K562 (cell line): Measurements from ENCODE around the gene CACNA2D4. TPM values are rescaled to one million over a fixed set of nuclear protein-coding genes. Genes with fewer than 3 reads are reported as not detected.

Source experiments
- ATAC-seq: fragments of 200-7000 bp; cut with Tn5 transposase; 3 replicates; pipeline ENCODE4 v1.9.1; 2020; ENCODE audit warnings: moderate library complexity
- BruUV-seq: library from RNA; stranded (reverse); fragments of 400-500 nt; replicated peaks from 2 replicates; lab custom pipeline; 2021; lab: Mats Ljungman, UMichigan
- CTCF ChIA-PET: fragments of 300-600 bp; formaldehyde crosslinking; extraction: SDS; loops from one replicate; lab custom pipeline; 2021; ENCODE audit warnings: low intra/inter-chr PET ratio; lab: Yijun Ruan, JAX
- POLR2A ChIA-PET: fragments of 300-600, 350-650 bp; sonication (Branson Sonifier 250); formaldehyde crosslinking; extraction: SDS; loops from one replicate; lab custom pipeline; 2021; ENCODE audit warnings: antibody characterized with exemption, inconsistent platforms; lab: Yijun Ruan, JAX
- DNase-seq, 4 experiments: peaks; one replicate each; pipeline versions ENCODE4 v3.0.0 to v3.0.0-alpha.2; 2011 to 2018; ENCODE audit warnings: low spot score in 3 of 4, mixed read lengths in 3 of 4; ENCODE audit errors: extremely low read depth in 1 of 4
- FAIRE-seq: peaks from 2 replicates; lab custom pipeline; 2011; peaks lifted over from hg19 to GRCh38; lab: Jason Lieb, UNC
- H2AFZ ChIP-seq: 2 replicates; pipeline ENCODE4 v1.6.0; 2011; ENCODE audit warnings: low read depth, low read length, control low read depth, inconsistent platforms
- H3K27ac ChIP-seq: fragments of 200-600 bp; 3 replicates; pipeline ENCODE4 v1.8.0; 2011; ENCODE audit warnings: low read depth, mild to moderate bottlenecking, control low read depth, inconsistent platforms, low read length, moderate library complexity, mixed read lengths; ENCODE audit errors: extremely low read depth
- H3K27me3 ChIP-seq, 2 experiments: fragments of 300-600 bp in 1 of 2; 2 replicates in 1 of 2; 3 replicates in 1 of 2; pipeline versions ENCODE4 v1.6.0 to v1.8.0; 2011; ENCODE audit warnings: inconsistent platforms in 2 of 2, low read length in 2 of 2, mild to moderate bottlenecking in 1 of 2, mixed read lengths in 1 of 2, moderate library complexity in 1 of 2; ENCODE audit not compliant: control insufficient read depth in 2 of 2, insufficient read depth in 2 of 2
- H3K36me3 ChIP-seq: fragments of 300-600 bp; 3 replicates; pipeline ENCODE4 v1.8.0; 2011; ENCODE audit warnings: mild to moderate bottlenecking, low read length, inconsistent platforms; ENCODE audit not compliant: control insufficient read depth, insufficient read depth
- H3K4me1 ChIP-seq, 2 experiments: fragments of 200-600 bp in 1 of 2; replicated peaks in 1 of 2; 2 replicates in 1 of 2; 3 replicates in 1 of 2; pipeline versions ENCODE4 v1.5.1 to v1.8.0; 2011; ENCODE audit warnings: inconsistent platforms in 2 of 2, low read length in 2 of 2, mild to moderate bottlenecking in 1 of 2, mixed read lengths in 1 of 2, moderate library complexity in 1 of 2; ENCODE audit not compliant: control insufficient read depth in 2 of 2, insufficient read depth in 2 of 2
- H3K4me2 ChIP-seq: 2 replicates; pipeline ENCODE4 v1.6.1; 2011; ENCODE audit warnings: low read length, control low read depth, inconsistent platforms, mixed read lengths; ENCODE audit not compliant: insufficient read depth
- H3K4me3 ChIP-seq: fragments of 200-600 bp; sonication (generic), shearing (Covaris generic); 2 replicates; pipeline ENCODE4 v1.5.1; 2016; ENCODE audit warnings: control low read depth, inconsistent platforms
- H3K79me2 ChIP-seq: fragments of 200-600 bp; 3 replicates; pipeline ENCODE4 v1.8.0; 2011; ENCODE audit warnings: low read length, inconsistent platforms; ENCODE audit not compliant: control insufficient read depth, insufficient read depth
- H3K9ac ChIP-seq, 2 experiments: 2 replicates each; pipeline versions ENCODE4 v1.6.0 to v1.6.1; 2011; ENCODE audit warnings: low read depth in 2 of 2, low read length in 2 of 2, control low read depth in 1 of 2, inconsistent platforms in 1 of 2, mild to moderate bottlenecking in 1 of 2, mixed read lengths in 1 of 2; ENCODE audit not compliant: insufficient read depth in 1 of 2
- H3K9me1 ChIP-seq: one replicate; pipeline ENCODE4 v1.6.0; 2011; ENCODE audit warnings: inconsistent platforms, mild to moderate bottlenecking, low read length, moderate library complexity; ENCODE audit not compliant: control insufficient read depth, insufficient read depth
- H3K9me3 ChIP-seq: replicated peaks from 2 replicates; pipeline ENCODE4 v1.5.1; 2011; ENCODE audit warnings: low read depth, low read length, inconsistent platforms; ENCODE audit not compliant: control insufficient read depth, insufficient read depth
- H4K20me1 ChIP-seq: replicated peaks from 2 replicates; pipeline ENCODE4 v1.6.1; 2011; ENCODE audit warnings: low read length, inconsistent platforms, mixed read lengths; ENCODE audit not compliant: control insufficient read depth, insufficient read depth
- CREBBP ChIP-seq: IDR thresholded peaks from one replicate; pipeline ENCODE4 v1.6.1; 2012; ENCODE audit warnings: low read depth, mild to moderate bottlenecking, control low read depth, inconsistent platforms, low read length
- DIDO1 ChIP-seq: fragments of 450-650 bp; IDR thresholded peaks from 2 replicates; pipeline ENCODE4 v1.6.1; 2016; ENCODE audit warnings: low read depth, missing biosample characterization, missing genetic modification characterization
- KLF1 ChIP-seq: fragments of 450-650 bp; IDR thresholded peaks from 2 replicates; pipeline ENCODE4 v1.6.1; 2016; ENCODE audit warnings: missing genetic modification characterization, missing compliant biosample characterization
- MNT ChIP-seq, 2 experiments: fragments of 450-650 bp; conservative IDR thresholded peaks; 2 replicates each; pipeline ENCODE4 v1.6.1; 2017; ENCODE audit warnings: mild to moderate bottlenecking in 2 of 2, moderate library complexity in 2 of 2
- POU5F1 ChIP-seq: fragments of 150-350 bp; IDR thresholded peaks from 2 replicates; pipeline ENCODE4 v1.6.1; 2014; ENCODE audit warnings: borderline replicate concordance, low read length, low read depth, mild to moderate bottlenecking; ENCODE audit not compliant: partially characterized antibody
- RBM25 ChIP-seq: fragments of 200-400 bp; formaldehyde crosslinking; IDR thresholded peaks from 2 replicates; pipeline ENCODE4 v1.6.1; 2018; ENCODE audit warnings: low read length, low read depth, moderate library complexity; ENCODE audit not compliant: severe bottlenecking
- TAL1 ChIP-seq: fragments of 450-650 bp; IDR thresholded peaks from 2 replicates; pipeline ENCODE4 v1.6.1; 2016; ENCODE audit warnings: mild to moderate bottlenecking
- ZHX1 ChIP-seq: fragments of 150-350 bp; conservative IDR thresholded peaks from 2 replicates; pipeline ENCODE4 v1.6.1; 2014; ENCODE audit warnings: low read length
- ZNF239 ChIP-seq: fragments of 250-450 bp; sonication (Bioruptor Pico); IDR thresholded peaks from 2 replicates; pipeline ENCODE4 v1.4.0; 2020; ENCODE audit warnings: mild to moderate bottlenecking
- WGBS: fragments of 100-300 bp; shearing (Covaris generic); methylation state at CpG from one replicate; pipeline ENCODE4 v1.1.6; 2016; ENCODE audit warnings: low coverage, mixed read lengths; ENCODE audit not compliant: insufficient coverage; ENCODE audit errors: missing lambda C conversion rate; 5-methylcytosine and 5-hydroxymethylcytosine counted together
- in situ Hi-C: fragments of 300-500 bp; cut with MboI; formaldehyde crosslinking; loops from 4 replicates; pipeline ENCODE4 v1.15.0; 2018; ENCODE audit warnings: inconsistent platforms, mixed read lengths
- intact Hi-C: fragments of 100-400 bp; cut with micrococcal nuclease; formaldehyde crosslinking; loops from 2 replicates; pipeline ENCODE4 v1.14.2; 2022
- polyA plus RNA-seq, 8 experiments: library from polyadenylated mRNA; depleted of rRNA in 4 of 8; stranded (reverse) in 5 of 8; unstranded in 3 of 8; fragments of >200 nt; fragmentation: Nextera tagmentation in 2 of 8; fragmentation: Illumina TruSeq in 1 of 8; extraction: Ambion mirVana in 2 of 8; extraction: Trizol in 1 of 8; gene quantifications; 2 replicates each; pipeline versions ENCODE4 v1.2.1 to v1.2.3, GENCODE V29; 2011 to 2014; ENCODE audit warnings: inconsistent platforms in 1 of 8, missing spikeins in 1 of 8
- total RNA-seq, 7 experiments: library from RNA; depleted of rRNA in 6 of 7; stranded (reverse); fragments of >200 nt in 6 of 7; fragmentation: Illumina TruSeq in 2 of 7; extraction: Trizol in 2 of 7; gene quantifications; 2 replicates each; pipeline versions ENCODE4 v1.2.1 to v1.2.3, GENCODE V29; 2011 to 2021; ENCODE audit warnings: low replicate concordance in 1 of 7

CACNA2D4 gene
- total and polyA plus RNA-seq, 9 of the 15 experiments (the other 6 are each of a cell fraction or from before 2014, with no cell fraction given): 0.04 to 0.69 (median 0.40) TPM; not detected in 3

GRCh38 chr12:1815814-1816729 lies 102.4 kb downstream of the CACNA2D4 start:
- no peak for DNase-seq
- ATAC-seq: no peak
- POLR2A ChIA-PET: interaction anchor here (0.6 kb wide), 1 partner anchor 1094 kb away, joined by 3 read pairs; no protein-coding TSS in a partner anchor
- 4% methylated on average over 13 of the region's 21 CpGs for WGBS
- no peak for FAIRE-seq
- Histone ChIP-seq H2AFZ (no peak overlapping the region), H3K9ac (no peak overlapping the region), H3K27ac (no peak overlapping the region), H3K27me3 (peaks cover 27 to 60% of the 10 kb centered on the region in 2 experiments; a peak in 4 of 5 replicates), H3K79me2 (no peaks in the 10 kb centered on the region), H3K4me2 (no peak overlapping the region), H3K4me1 (peaks cover 7 to 16% of the 10 kb centered on the region in 2 experiments; a peak in 4 of 5 replicates), H4K20me1 (no peaks in the 10 kb centered on the region; the same call in 1 of the 2 replicates), H3K9me3 (no peaks in the 10 kb centered on the region), H3K9me1 (no peaks in the 10 kb centered on the region), H3K36me3 (no peaks in the 10 kb centered on the region), H3K4me3 (no peak overlapping the region)
- TF ChIP-seq DIDO1 (tag): no peak
- TF ChIP-seq ZNF239 (CRISPR knock-in tag): peak; percentile 71
- in situ Hi-C loops: no loop called here
- intact Hi-C loops: loop anchor here (10.0 kb wide), 1 partner anchor 99 kb away; the partner anchor contains the start of gene CACNA2D4
- CTCF ChIA-PET: no interaction called here
- BruUV-seq: no TSS peak

- 7% methylated on average over 3 of the region's 3 CpGs for WGBS
- in situ Hi-C loops (no loop called here), intact Hi-C loops (loop anchor here (10.0 kb wide), 1 partner anchor 100 kb away; the partner anchor contains the start of gene CACNA2D4)
- Histone ChIP-seq H3K4me3 (no peak overlapping the region), H3K9me1 (no peaks in the 10 kb centered on the region), H3K9me3 (no peaks in the 10 kb centered on the region), H4K20me1 (no peaks in the 10 kb centered on the region; the same call in 1 of the 2 replicates), H3K27ac (no peak overlapping the region), H3K9ac (no peak overlapping the region), H2AFZ (no peak overlapping the region), H3K36me3 (no peaks in the 10 kb centered on the region), H3K4me2 (no peak overlapping the region), H3K4me1 (peaks cover 16 to 21% of the 10 kb centered on the region in 2 experiments), H3K79me2 (no peaks in the 10 kb centered on the region), H3K27me3 (peaks cover 22 to 50% of the 10 kb centered on the region in 2 experiments; a peak in 4 of 5 replicates)
- no TSS peak for BruUV-seq
- ATAC-seq: no peak
- FAIRE-seq: no peak
- POLR2A ChIA-PET: interaction anchor here (0.9 kb wide), 1 partner anchor 9 kb away, joined by 4 read pairs; no protein-coding TSS in a partner anchor
- CTCF ChIA-PET: no interaction called here
- DNase-seq: no peak
- TF ChIP-seq MNT (conservative IDR thresholded peaks at IDR 0.05) (no peak), KLF1 (tag) (no peak), ZHX1 (no peak), POU5F1 (no peak), TAL1 (no peak), CREBBP (no peak), RBM25 (peak; percentile 41)
Measured at GRCh38 chr12:1815108-1815507, 103.3 kb downstream of the CACNA2D4 start.
